Renal cortical epithelial cell (primary cell): ENCODE data around the gene CALR. TPM values are rescaled to one million over a fixed set of nuclear protein-coding genes. Genes with fewer than 3 reads are reported as not detected.
A peak's percentile ranks its signal among the peaks of the same experiment; 100 is the strongest.

ENCODE experiments used
- DNase-seq: peaks from one replicate; pipeline ENCODE4 v3.0.0-alpha.2; 2011; ENCODE audit warnings: low read depth
- total RNA-seq: library from RNA; depleted of rRNA; stranded (reverse); fragments of >200 nt; gene quantifications from 2 replicates; pipeline ENCODE4 v1.2.3, GENCODE V29; 2014

The CALR gene
- total RNA-seq, 1 donor from 2014 or later = 962 TPM

- DNase-seq = no peak
These were observed 41.6 kb downstream of the CALR start for GRCh38 chr19:12979974-12980373.

GRCh38 chr19:12982648-12983047 is 44.2 kb downstream of the CALR start:
- DNase-seq = no peak

GRCh38 chr19:12983091-12983490 is 44.7 kb downstream of the CALR start:
- no peak for DNase-seq

GRCh38 chr19:12983542-12984142 is 45.2 kb downstream of the CALR start:
- peak; percentile 9 for DNase-seq

- DNase-seq = no peak
These were observed 45.8 kb downstream of the CALR start for GRCh38 chr19:12984143-12984627.

- DNase-seq = no peak
These were observed 46.3 kb downstream of the CALR start for GRCh38 chr19:12984683-12985048.

GRCh38 chr19:12985049-12985776 is 46.8 kb downstream of the CALR start:
- peak; percentile 13 for DNase-seq

- DNase-seq = no peak
These were observed 48.3 kb downstream of the CALR start for GRCh38 chr19:12986726-12987125.

GRCh38 chr19:12987190-12987589 is 48.8 kb downstream of the CALR start:
- DNase-seq = no peak

- no peak for DNase-seq
These were observed 49.4 kb downstream of the CALR start for GRCh38 chr19:12987781-12988180.

GRCh38 chr19:12990431-12990830 is 52.0 kb downstream of the CALR start:
- no peak for DNase-seq

GRCh38 chr19:12990853-12991252 is 52.4 kb downstream of the CALR start:
- DNase-seq = no peak

GRCh38 chr19:12991296-12991695 is 52.9 kb downstream of the CALR start:
- DNase-seq = no peak

- DNase-seq = no peak
These were observed 54.3 kb downstream of the CALR start for GRCh38 chr19:12992729-12993128.

GRCh38 chr19:12993562-12993961 is 55.2 kb downstream of the CALR start:
- no peak for DNase-seq

Other genes starting within 250 kb of the CALR start
- gene FBXW9, start 242.0 kb upstream of the CALR start, total RNA-seq = 10.4 and 13.1 TPM in 2 replicates
- 17.0 and 67.3 TPM in 2 replicates for gene TNPO2, start 214.7 kb upstream of the CALR start, total RNA-seq
- gene TRIR, start 203.9 kb upstream of the CALR start, total RNA-seq = 78.3 and 103 TPM in 2 replicates
- 74.4 and 121 TPM in 2 replicates for gene GET3, start 201.1 kb upstream of the CALR start, total RNA-seq
- gene BEST2, start 186.8 kb upstream of the CALR start, total RNA-seq = not detected in 2 replicates
- 19.6 and 30.8 TPM in 2 replicates for gene HOOK2, start 163.1 kb upstream of the CALR start, total RNA-seq
- gene JUNB, start 147.1 kb upstream of the CALR start, total RNA-seq = 120 and 130 TPM in 2 replicates
- gene PRDX2, start 136.8 kb upstream of the CALR start, total RNA-seq = 215 and 236 TPM in 2 replicates
- gene THSD8, start 136.5 kb upstream of the CALR start, total RNA-seq = not detected in 2 replicates
- gene RNASEH2A, start 132.0 kb upstream of the CALR start, total RNA-seq = 7.7 and 19.6 TPM in 2 replicates
- gene RTBDN, start 104.0 kb upstream of the CALR start, total RNA-seq = not detected in 2 replicates
- 0.20 and 0.52 TPM in 2 replicates for gene MAST1, start 100.1 kb upstream of the CALR start, total RNA-seq
- gene DNASE2, start 57.2 kb upstream of the CALR start, total RNA-seq = 18.5 and 34.9 TPM in 2 replicates
- not detected in 2 replicates for gene KLF1, start 51.4 kb upstream of the CALR start, total RNA-seq
- 23.4 and 36.5 TPM in 2 replicates for gene GCDH, start 47.4 kb upstream of the CALR start, total RNA-seq
- gene SYCE2, start 19.3 kb upstream of the CALR start, total RNA-seq = not detected in 2 replicates
- gene FARSA, start 4.9 kb upstream of the CALR start, total RNA-seq = 66.3 and 71.8 TPM in 2 replicates
- 33.0 and 50.2 TPM in 2 replicates for gene RAD23A, start 7.3 kb downstream of the CALR start, total RNA-seq
- gene GADD45GIP1, start 18.6 kb downstream of the CALR start, total RNA-seq = 10.3 and 20.0 TPM in 2 replicates
- 0.05 TPM in 1 of 2 replicates, not detected in the other for gene DAND5, start 31.0 kb downstream of the CALR start, total RNA-seq
- 10.1 and 40.7 TPM in 2 replicates for gene NFIX, start 56.9 kb downstream of the CALR start, total RNA-seq
- gene LYL1, start 164.2 kb downstream of the CALR start, total RNA-seq = 0.20 and 1.7 TPM in 2 replicates
- 30.0 and 32.8 TPM in 2 replicates for gene TRMT1, start 178.1 kb downstream of the CALR start, total RNA-seq
- gene NACC1, start 179.7 kb downstream of the CALR start, total RNA-seq = 36.5 and 119 TPM in 2 replicates
- 37.1 and 67.0 TPM in 2 replicates for gene STX10, start 211.8 kb downstream of the CALR start, total RNA-seq
- gene IER2, start 211.8 kb downstream of the CALR start, total RNA-seq = 15.6 and 27.9 TPM in 2 replicates